GM19395 (cell line): Measurements from ENCODE around the gene REEP1.

Source experiments
- ATAC-seq: cut with Tn5 transposase; IDR thresholded peaks from one replicate; pipeline ENCODE4 v1.9.1; 2021; ENCODE audit warnings: mild to moderate bottlenecking, moderate library complexity; ENCODE audit not compliant: unreplicated experiment

The REEP1 gene

DNA sequence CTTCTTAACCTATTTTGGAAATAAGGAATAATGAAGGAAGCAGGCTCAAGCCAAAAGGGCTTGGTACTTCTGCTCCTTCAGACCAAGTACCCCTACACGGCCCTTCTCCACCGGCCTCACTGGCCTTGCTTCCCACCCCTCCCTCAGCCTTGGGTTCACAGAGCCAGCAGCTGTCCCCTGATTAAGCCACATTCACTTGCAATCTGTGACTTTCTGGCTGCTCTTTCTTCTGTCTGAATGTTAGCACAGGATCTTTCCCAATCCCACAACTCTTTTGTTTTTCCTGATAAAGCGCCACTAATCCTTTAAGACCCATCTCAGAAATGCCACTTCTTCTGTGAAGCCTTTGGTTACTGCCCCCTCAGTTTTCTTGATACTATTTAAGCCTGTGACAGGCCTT is 52.4 kb downstream of the REEP1 start:
- ATAC-seq = no peak

DNA sequence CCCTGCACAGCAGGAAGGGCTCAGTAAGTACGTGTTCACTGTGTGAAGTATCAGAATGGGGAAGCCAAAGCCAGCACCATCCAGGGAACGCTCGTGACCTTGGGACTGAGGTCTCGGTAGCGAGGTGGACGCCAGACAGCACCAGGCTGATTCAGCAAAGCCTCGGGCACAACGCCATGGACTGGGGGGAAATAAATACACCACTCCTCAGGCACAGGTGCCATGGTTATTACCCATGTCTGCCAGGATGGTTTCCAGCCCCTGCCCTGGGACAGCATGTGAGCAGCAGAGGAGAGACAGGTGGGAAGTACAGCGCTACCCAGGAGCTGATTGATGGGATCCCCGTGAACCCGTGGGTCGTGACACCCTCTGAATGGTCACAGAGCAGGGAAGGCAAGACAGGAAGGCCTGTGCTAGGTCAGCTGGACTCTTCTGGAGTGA is 53.0 kb downstream of the REEP1 start:
- ATAC-seq = no peak

DNA sequence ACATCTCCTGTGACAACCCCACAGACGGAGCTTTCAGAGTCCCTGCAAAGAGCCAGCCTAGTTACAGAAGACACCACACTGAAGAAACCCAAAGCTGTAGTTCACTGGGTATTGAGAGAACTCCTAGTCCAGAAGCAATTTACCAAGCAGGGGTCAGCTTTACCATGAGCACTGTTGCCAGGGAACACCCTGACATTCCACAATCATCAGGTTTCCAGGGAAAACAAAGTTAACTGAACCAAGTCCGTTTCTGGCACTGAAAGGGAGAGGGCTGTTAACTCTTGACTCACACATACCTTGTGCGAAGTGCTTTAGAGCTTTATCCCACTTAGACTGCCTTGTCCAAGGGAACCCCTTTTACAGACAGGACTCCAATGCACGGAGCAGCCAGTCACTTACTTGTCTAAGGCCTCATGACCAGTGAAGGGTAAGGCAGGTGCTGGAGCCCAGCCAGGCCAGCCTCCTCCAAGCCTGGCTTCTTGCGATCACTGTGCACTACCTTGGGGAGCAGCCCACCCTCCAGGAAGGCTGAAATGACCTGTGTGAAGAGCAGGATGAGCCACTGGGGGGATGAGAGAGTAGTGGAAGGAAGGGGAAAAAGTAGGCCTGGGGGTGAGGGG is 53.9 kb downstream of the REEP1 start:
- ATAC-seq = no peak

DNA sequence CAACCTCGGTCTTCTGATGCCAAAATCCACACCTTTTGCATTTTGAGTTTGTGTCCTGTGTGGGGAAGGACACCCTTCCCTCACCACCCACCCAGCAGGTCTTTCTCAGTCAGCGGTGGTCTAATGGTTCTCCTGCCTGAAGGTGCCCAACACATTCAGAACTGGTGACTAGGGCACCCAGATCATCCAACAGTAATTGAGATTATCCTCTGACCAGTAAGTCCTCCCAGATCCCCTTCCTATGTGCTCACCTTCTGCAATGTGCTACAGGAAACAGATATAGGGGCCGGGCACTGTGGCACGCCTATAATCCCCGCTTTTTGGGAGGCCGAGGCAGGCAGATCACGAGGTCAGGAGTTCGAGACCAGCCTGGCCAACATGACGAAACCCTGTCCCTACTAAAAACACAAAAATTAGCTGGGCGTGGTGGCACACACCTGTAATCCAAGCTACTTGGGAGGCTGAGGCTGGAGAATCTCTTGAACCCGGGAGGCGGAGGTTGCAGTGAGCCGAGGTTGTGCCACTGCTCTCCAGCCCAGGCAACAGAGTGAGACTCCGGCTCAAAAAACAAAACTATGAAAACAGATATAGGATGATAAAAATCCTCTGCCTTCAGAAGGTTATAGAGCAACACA is 56.2 kb downstream of the REEP1 start:
- ATAC-seq = no peak

DNA sequence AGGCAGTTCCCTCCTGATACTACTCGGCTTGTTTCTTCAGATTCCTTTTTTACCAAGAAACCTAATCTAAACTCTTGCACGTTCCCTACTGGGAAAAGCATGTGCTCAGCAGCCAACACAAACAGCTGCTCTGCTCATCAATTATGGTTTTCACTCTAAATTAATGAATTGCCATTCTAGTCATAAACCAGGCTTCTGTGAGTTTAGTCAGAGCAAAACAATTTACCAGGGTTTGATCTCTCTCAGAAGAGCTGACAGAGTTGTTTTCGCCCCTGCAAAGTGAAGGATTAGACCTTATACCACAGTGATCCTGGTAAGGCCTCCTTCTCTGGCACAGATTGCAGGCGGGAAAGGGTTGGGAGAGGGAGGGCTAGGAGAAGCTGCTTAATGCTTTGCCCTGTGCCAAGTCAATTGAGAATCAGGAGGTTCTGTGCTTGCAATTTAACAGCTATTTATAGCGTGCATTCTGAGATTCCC is 57.2 kb downstream of the REEP1 start:
- no peak for ATAC-seq

DNA sequence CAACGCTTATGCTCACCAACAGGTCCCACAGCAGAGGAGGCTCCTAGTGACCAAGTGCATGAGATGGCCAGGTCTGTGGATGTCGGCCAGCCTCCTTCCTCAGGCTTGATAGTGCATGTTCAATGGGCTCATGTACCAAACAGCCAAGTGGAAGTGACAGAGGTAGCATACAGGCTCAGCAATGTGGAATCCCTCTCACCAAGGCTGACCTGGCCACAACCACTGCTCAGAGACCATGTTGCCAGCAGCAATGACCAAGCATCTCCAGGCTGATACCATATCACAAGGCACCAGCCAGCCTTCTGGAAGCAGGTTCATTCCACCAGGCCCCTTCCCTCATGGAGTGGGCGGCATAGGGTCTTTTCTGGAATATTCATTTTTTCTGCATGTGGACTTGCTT is 61.5 kb downstream of the REEP1 start:
- ATAC-seq = no peak

DNA sequence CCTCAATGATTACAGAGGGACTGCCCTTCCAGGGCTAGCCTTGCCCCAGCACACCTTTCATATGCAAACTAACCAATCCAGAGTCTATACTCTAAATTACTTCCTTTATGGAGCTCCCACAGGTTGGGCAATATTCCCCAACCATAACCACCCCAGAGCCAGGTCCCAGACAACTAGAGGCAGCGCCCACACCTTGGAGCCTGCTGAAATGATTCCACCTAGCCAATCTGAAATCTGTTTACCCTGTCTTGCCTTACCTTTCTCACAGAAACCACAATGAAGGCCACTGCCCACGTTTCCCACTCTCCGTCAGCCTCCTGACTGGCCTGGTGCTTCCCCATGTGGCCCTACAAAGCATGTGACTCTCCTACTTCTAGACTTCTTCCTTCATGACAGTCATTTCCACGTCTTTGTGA is 62.0 kb downstream of the REEP1 start:
- no peak for ATAC-seq

DNA sequence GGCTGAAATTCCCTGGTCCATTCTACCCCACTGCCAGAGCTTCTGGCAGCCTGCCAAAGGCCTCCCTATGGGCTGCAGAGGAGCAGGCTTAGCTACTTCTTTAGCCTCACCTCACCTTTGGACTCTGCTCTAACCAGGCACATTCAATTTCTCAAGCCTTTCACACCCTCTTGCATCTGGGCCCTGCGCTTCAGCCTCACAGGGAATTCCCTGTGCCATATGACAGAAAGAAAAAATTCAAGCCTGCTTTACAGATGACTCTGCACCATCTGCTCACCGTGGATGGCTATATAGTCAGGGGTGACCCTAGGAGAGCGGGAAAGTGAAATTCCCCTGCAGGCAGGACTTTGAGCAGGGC is 62.5 kb downstream of the REEP1 start:
- ATAC-seq = no peak

DNA sequence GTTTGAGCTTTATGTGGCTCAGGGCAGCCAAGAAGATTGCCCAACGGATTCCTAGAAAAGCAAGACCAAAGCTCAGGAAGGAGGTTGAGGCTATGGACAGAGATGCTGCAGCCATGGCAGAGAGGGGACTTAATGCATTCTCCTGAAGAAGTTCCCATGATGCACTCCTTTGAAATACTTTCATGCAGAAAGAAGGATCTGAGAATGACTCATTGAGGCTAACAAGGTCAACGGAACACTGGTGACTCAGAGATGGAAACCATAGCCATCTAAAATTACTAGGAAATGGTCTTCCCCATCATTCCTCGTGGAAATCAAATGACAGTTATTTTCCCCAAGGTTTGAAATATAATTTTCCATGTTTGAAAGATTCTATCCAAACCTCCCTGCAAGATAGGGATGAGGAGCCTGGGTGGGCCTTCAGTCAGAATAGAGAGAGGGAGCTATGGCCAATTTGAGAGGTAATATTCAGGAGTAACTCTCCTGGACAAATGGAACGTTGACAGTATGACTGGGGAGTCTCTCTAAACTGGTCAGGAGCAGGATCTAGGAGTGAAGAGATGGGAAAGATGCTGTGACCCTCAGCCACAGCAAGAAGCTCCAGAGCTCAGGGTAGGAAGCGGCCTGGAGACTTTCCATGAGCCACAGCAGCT is 63.0 kb downstream of the REEP1 start:
- ATAC-seq = peak; percentile 74

DNA sequence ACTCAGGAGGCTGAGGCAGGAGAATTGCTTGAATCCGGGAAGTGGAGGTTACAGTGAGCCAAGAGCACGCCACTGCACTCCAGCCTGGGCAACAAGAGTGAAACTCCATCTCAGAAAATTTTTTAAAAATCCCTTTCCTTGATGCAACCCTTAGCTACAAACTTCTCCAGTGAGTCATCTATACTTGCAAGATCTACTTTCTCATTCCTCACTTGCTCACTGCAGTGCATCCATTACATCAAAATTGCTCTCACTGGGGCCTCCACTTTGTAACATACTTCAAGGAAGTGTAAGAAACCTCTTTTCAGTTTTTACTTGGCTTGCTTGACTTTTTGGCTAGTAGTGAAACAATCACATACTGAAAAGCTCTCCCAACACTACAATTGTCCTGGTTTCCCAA is 65.3 kb downstream of the REEP1 start:
- ATAC-seq = no peak

DNA sequence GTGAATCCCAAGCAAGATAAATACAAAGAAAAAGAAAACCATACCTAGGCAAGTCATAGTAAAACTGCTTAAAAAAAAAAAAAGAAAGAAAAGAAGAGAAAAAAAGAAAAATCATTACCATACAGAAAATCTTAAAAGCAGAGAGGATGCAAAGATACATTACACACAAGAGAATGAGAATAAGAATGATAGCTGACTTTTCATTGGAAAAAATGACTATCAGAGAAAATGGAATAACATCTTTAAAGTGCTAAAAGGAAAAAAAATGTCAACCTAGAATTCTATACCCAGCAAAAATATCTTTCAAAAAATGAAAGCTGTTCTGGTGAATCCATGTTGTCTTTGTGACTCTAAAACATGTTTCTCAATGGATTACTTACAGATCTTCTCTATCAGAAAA is 66.2 kb downstream of the REEP1 start:
- ATAC-seq = no peak

DNA sequence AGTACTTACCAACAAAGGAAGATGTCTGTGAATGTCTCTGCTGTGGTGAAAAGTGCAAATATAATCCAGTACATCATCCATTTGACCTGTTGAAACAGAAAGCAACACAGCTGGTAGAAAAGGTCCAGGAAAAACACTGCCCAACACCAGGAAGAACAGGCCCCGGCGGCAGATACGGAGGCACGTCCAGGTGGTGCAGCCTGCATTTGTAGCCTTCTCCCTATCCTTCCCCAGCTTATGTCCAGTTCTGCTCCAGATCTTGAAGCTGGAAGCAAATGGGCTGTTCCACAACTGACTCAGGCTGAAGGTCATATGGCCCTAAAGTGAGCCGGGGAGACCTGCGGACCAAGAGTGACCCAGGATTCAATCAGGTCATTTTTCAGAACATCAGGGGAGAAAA is 73.5 kb downstream of the REEP1 start:
- no peak for ATAC-seq

DNA sequence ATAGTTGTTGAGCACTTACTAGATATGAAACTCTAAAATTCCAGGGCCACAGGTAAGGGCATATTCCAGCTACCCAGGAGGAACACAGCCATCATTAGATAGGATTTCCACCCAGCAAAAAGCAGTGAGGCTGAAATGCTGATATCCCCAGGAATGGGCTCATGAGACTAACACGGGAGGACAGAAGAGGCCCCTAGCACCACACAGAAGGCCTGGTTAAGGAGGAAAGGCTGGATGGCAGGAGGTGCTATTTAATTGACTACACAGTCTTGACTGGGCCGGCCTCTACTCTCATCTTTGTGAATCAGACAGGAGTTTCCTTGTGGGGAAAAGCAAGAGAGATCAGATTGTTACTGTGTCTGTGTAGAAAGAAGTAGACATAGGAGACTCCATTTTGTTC is 76.4 kb downstream of the REEP1 start:
- no peak for ATAC-seq

DNA sequence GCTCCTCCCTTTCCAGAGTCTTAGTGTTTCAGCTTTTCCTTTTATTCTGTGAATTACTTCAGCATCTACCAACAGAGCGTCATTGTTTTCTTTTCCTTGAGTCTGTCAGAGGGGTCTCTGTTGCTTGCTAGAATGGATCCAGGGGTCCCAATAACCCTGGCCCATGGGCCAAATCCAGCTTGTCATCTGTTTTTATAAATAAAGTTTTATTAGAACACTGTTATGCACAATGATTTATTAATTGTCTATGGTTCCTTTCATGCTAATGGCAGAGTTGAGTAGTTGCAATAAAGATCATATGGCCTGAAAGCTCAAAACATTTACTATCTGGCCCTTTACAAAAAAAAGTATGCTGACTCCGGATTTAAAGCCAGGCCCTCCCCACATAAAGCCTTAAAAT is 79.3 kb downstream of the REEP1 start:
- ATAC-seq = no peak

DNA sequence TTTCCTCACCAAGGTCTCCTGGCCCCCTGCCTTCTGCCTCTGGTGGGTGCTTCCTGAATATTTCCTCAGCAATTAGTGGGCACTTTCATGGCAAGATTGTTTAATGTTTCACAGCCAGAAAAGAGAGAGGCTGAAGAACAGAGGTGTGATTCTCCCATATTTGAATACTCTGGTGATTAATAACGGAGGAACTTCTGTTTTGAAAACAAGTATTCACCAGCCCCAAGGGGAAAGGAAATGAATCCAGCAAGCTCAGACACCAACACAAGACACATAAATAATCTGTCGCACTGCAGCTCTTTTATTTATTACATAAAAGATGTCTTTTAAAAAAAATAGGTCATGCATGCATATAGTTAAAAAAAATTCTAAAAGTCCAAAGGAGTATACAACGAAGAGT is 80.4 kb downstream of the REEP1 start:
- ATAC-seq = no peak

DNA sequence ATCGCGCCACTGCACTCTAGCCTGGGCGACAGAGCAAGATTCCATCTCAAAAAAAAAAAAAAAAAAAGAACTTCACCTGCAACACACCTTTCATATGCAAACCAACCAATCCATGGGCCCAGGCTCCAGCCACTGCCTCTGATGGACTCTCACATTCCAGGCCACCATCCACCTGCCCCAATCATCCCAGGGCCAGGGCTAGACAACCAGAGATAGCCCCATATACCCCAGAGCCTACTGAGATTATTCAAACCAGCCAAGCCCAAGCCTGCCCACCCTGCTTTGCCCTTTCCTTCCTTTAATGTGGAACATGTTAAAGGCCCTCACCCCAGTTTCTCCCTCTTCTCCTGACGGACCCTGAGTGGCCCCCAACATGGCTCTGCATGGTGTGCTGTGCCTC is 81.1 kb downstream of the REEP1 start:
- no peak for ATAC-seq

DNA sequence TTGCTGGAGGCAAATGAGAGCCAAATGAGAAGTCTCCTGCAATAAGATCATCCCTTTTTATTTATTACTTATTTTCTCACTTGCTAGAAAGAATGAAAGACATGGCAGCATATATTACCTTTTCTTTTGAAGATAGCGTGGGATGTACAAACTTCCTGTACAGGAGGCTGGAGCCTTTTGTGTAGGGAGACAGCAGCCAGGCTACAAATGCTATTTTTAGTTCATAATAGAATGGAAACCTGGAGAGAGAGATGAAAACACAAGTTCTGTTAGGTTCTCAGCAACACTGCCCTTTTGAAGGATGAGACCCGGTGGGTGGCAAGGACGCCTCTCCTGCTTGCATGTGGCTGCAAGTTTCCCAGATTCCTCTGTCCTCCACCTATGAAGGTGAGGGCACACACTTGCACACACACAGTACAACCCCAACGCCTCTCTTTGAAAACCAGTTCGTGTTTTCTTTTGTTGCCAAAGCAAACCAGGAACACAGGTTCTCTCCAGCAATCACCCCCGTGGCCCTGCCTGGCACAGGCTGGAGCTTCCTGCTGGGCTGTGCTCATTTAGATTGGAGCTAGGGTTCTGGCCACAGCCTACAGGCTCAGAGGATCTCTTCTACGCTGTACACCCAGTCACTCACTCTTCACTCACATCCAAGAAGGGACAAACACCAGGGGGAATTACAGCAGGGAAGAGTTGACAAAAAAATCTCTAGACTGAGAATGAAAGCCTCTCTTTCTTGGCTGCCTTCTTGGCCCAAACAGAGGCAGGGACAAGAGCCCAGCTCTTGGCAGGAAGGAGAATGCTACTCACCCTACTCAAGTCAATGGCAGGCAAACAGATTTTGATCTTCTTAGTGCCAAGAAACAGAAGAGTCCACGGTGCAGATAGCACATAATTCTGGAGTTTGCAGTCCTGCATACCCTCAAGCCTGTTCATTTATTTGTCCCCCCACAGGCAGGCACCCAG is 82.6 kb downstream of the REEP1 start:
- no peak for ATAC-seq

DNA sequence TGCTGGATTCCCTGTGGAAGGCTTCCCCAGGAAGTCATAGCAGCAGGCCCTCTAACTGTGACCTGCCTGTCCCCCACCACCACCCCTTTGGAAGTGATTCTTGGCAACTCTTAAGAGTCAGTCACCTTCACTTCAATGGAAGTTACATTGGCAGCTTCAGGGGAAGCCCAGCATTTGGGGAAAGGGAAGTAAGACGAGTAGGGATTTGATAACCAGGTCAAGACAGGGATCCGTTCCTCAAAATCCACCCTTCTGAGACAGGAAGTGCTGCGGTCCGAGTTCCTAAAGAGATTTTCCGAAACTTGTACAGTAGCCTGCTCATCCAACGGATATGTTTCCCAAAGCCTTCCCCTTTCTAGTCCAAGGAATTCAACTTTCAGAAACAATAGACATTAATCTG is 84.0 kb downstream of the REEP1 start:
- ATAC-seq = no peak

DNA sequence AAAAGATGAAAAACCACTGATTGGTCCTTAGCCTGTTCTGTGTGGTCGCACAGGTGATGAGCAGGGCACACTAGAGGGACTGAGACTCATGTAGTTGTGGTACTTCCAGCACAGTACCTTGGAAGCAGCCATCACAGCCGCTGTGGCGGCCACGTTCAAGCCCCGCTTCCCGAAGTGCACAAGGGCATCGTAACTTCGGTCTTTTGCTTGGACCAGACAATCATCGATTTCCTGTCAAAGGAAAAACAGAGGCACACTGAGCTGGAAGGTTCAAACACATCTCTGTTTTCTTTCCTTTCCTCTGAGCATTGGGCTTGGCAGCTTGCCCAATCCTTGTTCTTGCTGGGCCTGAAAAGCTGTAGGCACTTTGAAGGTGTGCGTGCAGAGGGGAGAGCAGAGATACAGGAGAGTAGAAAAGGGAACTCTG is 85.6 kb downstream of the REEP1 start:
- ATAC-seq = no peak

DNA sequence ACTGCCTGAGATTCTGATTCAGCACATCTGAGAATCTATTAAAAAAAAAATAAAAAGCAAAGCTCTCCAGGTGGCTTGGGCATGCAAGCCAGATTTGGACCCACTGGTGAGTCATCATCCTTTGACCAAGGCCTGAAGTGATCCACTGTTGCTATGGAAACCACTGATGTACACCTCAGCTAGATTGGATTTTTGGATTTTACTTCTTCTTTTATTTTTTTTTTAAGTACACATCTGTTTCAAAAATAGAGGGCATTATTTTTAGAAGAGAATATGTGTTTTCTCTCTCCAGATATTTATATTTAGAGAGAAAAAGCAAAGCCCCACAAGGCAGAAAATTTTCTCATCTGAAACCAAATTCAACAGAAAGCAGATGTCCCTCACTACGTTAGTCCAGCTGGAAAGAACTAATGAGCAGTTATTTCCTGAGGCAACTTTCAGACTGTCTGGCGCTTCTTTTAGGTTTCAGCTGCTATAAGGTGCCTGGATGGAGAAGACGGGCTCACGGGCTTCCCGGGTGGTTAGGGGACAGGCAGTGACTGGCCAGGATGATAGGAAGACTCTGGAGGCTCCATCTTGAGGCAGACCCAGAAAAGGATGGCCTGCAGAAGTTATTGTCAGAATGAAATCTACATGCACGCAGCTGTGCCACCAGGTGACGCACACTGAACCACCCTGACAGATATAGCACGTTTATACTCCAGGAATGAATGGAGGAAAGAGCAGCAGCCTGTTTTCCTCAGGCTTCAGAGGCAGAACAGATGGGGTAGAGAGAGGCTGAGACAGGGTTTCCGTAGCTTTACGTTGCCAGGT is 87.6 kb downstream of the REEP1 start:
- ATAC-seq = peak; percentile 78
